ENCODE results near the gene CD37. TPM values are rescaled to one million over a fixed set of nuclear protein-coding genes. Genes with fewer than 3 reads are reported as not detected.

Gene CD37
- total RNA-seq, 2 experiments from 2014 or later, result 131 to 137 TPM

DNA sequence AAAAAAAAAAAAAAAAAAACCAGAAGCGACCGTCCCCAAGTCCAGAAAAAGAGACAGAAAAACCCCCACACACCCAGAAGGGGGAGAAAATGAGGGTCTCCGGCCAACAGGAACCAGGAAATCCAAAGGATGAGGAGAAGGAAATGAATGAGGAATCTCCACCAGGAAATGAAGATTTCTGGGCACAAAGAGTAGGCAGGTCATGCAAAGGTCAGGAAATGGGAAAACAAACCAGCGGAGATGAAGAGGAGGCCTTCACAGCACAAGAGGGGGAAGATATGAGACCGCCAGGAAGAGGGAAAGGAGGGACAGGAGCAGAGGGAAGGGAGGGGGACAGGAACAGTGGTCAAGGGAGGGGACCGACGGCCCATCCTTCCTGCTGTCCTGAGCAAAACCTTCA, 21.2 kb downstream of the CD37 start:
- intact Hi-C loops (cut with micrococcal nuclease), result no loop called here
- H3K4me1 Mint-ChIP-seq (ENCODE audit: low read depth), result peaks cover 12% of the 10 kb centered on the region
- no peak overlapping the region for H3K27ac Mint-ChIP-seq
- no peak overlapping the region for H3K4me3 Mint-ChIP-seq
- TF ChIP-seq CTCF (IDR thresholded peaks at IDR 0.05), result no peak
- no peaks in the 10 kb centered on the region for H3K36me3 Mint-ChIP-seq (ENCODE audit: low read depth)
- H3K27me3 Mint-ChIP-seq, result peaks cover 21% of the 10 kb centered on the region
- DNase-seq (no peak), ATAC-seq (no peak)
- no peaks in the 10 kb centered on the region for H3K9me3 Mint-ChIP-seq
- CTCF ChIA-PET, result no interaction called here
- POLR2A ChIA-PET, result no interaction called here

- no peaks in the 10 kb centered on the region for H3K9me3 Mint-ChIP-seq
- no peak for TF ChIP-seq CTCF (IDR thresholded peaks at IDR 0.05)
- no peak overlapping the region for H3K27ac Mint-ChIP-seq
- DNase-seq (no peak), ATAC-seq (no peak)
- no peak overlapping the region for H3K4me3 Mint-ChIP-seq
- H3K27me3 Mint-ChIP-seq, result peaks cover 27% of the 10 kb centered on the region
- ChIA-PET POLR2A (no interaction called here), CTCF (no interaction called here)
- H3K36me3 Mint-ChIP-seq (ENCODE audit: low read depth), result no peaks in the 10 kb centered on the region
- H3K4me1 Mint-ChIP-seq (ENCODE audit: low read depth), result peaks cover 19% of the 10 kb centered on the region
- intact Hi-C loops (cut with micrococcal nuclease), result no loop called here
These were observed 22.0 kb downstream of the CD37 start for GRCh38 chr19:49357186-49357585.

DNA sequence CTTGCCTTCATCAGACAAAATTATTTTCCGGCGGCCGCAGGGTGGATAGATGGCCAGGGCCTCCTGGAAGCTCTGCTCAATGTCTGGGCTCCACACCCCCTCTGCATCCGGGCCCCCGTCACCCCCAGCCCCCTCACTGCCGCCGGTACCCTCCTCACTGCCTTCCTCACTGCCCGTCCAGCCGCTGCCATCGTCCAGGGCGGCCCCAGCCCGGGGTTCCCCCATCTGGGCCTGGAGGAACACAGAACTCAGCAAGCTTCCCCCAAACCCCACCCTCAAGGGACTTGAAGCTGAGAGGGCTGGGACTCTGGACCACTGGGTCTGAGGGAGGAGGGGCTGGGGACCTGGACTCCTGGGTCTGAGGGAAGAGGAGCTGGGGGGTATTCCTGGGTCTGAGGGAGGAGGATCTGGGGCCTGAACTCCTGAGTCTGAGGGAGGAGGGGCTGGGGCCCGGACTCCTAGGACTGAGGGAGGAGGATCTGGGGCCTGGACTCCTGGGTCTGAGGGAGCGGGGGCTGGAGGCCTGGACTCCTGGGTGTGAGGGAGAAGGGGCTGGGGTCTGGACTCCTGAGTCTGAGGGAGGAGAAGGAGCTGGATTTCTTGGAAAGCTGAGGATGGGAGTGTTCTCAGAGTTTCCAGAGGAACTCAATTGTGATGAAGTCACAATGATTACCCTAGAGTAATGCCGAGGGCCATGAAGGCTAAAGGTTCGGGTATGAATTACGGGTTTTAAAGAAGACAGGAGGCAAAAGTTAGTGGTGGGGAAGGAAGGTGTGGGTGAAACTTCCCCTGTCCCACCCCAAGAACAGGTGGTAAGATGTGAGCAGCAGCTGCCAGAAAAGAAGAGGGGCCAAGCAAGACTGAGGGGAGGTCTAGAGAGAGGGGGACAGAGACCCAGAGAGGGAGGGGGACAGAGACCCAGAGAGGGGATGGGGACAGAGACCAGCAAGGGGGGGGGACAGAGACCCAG, 24.9 kb downstream of the CD37 start:
- Mint-ChIP-seq H3K9me3 (no peaks in the 10 kb centered on the region), H3K27me3 (peaks cover 34% of the 10 kb centered on the region), H3K36me3 (ENCODE audit: low read depth) (no peaks in the 10 kb centered on the region), H3K4me1 (ENCODE audit: low read depth) (peaks cover 19% of the 10 kb centered on the region), H3K4me3 (no peak overlapping the region), H3K27ac (no peak overlapping the region)
- POLR2A ChIA-PET, result interaction anchor here (1.0 kb wide), 1 partner anchor 11 kb away, joined by 3 read pairs; no protein-coding TSS in a partner anchor
- ATAC-seq (no peak), DNase-seq (no peak)
- intact Hi-C loops (cut with micrococcal nuclease), result no loop called here
- TF ChIP-seq CTCF (IDR thresholded peaks at IDR 0.05), result no peak
- CTCF ChIA-PET, result interaction anchor here (1.3 kb wide), 1 partner anchor 10 kb away, joined by 3 read pairs; no protein-coding TSS in a partner anchor

DNA sequence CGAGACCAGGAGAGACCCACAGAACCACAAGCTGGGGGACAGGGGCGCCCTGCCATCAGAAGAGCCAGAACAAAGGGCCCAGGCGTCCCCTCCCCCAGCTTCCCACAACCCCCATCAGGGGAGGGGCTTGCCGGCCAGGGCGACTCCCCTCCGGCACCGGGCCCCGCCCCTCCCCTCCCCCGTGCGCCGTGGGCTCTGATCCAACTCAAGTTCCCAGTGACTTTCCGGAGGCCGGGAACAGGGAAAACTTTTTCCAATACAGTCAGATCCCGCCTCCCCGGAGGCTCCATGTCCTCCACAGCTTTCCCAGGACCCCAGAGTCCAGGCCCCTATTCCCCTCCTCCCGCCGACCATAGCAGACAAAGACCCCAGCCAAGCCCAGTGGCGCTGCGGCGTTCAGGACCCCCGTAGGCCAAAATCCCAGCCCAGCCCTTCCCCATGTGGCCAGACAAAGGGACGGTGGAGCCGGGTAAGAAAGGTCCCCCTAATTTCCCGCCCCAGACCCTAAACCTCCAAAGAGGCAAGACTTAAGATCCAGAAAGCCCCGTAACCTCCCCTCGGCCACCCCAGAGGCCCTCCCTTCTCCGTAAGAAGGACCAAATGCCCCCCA, 26.3 kb downstream of the CD37 start:
- Mint-ChIP-seq H3K27ac (no peak overlapping the region), H3K36me3 (ENCODE audit: low read depth) (no peaks in the 10 kb centered on the region), H3K4me1 (ENCODE audit: low read depth) (peaks cover 10% of the 10 kb centered on the region), H3K4me3 (no peak overlapping the region), H3K27me3 (peaks cover 32% of the 10 kb centered on the region), H3K9me3 (no peaks in the 10 kb centered on the region)
- POLR2A ChIA-PET, result interaction anchor here (0.6 to 1.0 kb wide), 2 partner anchors 13 to 315 kb away, joined by 3 to 4 read pairs; partner anchors contain the start of gene PRMT1
- CTCF ChIA-PET, result no interaction called here
- no peak for ATAC-seq
- intact Hi-C loops (cut with micrococcal nuclease), result no loop called here
- TF ChIP-seq CTCF (IDR thresholded peaks at IDR 0.05), result no peak
- DNase-seq, result peak; percentile 39

Data from activated CD8-positive, alpha-beta T cell treated with anti-CD3 and anti-CD28 coated beads for 36 hours (primary cell).